GM21515 (cell line): ENCODE data around the gene NCR2.

Experiments used
- ATAC-seq: cut with Tn5 transposase; IDR thresholded peaks from one replicate; pipeline ENCODE4 v1.9.1; 2021; ENCODE audit not compliant: unreplicated experiment

Gene NCR2

DNA sequence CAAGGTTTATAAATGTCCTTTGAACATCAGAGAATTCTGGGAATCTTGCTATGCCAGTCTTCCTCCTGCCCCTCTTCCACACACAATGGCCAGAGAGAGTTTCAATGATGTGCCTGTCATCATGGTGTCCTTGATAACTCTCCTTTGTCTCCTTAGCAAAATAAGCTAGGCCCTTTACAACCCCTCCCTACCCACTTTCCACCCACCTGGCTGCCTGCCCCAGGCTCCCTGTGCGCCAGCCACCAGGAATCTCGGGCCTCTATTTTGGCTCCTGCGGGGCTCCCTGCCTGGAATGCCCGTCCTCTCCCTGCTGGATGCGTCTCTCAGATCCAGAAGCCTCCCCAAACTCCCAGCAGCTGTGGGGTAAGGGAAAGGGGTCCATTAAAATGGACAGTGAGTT is 60.9 kb downstream of the NCR2 start:
- ATAC-seq, result no peak

DNA sequence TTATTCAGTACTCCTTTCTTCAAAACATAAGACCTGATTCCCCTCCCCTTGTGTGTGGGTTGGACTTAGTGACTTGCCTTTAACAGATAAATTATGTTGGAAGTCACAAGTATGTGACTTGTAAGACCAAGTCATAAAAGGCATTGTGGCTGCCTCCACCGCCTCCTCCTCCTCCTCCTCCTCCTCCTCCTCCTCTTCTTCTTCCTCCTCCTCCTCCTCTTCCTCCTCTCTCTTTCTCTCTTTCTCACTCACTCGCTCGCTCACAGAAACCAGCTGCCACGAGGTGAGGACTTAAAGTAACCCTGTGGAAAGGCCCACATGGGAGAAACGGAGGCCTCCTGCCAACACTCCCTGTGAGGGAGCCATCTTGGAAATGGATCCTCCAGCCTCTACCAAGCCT is 64.0 kb downstream of the NCR2 start:
- ATAC-seq, result no peak
